Memory B cell (primary cell): Measurements from ENCODE around the gene TEX30.
A peak's percentile ranks its signal among the peaks of the same experiment; 100 is the strongest.

ENCODE experiments used
- ATAC-seq: fragments of 150-1000 bp; cut with Tn5 transposase; 2 replicates; pipeline ENCODE4 v1.10.0; 2021; ENCODE audit warnings: low read depth, mild to moderate bottlenecking, moderate library complexity
- DNase-seq, 2 donors: peaks; one replicate each; pipeline ENCODE4 v3.0.0; 2022; ENCODE audit warnings: low spot score in 2 of 2
- H3K27ac Mint-ChIP-seq: one replicate; pipeline ENCODE4 v1.8.0; 2022; ENCODE audit warnings: mild to moderate bottlenecking, moderate library complexity, mixed read lengths
- H3K27me3 Mint-ChIP-seq: one replicate; pipeline ENCODE4 v1.8.0; 2022; ENCODE audit warnings: mixed read lengths
- H3K36me3 Mint-ChIP-seq: one replicate; pipeline ENCODE4 v1.8.0; 2022; ENCODE audit warnings: mild to moderate bottlenecking, mixed read lengths
- H3K4me1 Mint-ChIP-seq: one replicate; pipeline ENCODE4 v1.8.0; 2022; ENCODE audit warnings: mixed read lengths
- H3K4me3 Mint-ChIP-seq: one replicate; pipeline ENCODE4 v1.8.0; 2022; ENCODE audit warnings: mild to moderate bottlenecking, moderate library complexity, mixed read lengths
- H3K9me3 Mint-ChIP-seq: one replicate; pipeline ENCODE4 v1.8.0; 2022; ENCODE audit warnings: mixed read lengths

Gene TEX30

DNA sequence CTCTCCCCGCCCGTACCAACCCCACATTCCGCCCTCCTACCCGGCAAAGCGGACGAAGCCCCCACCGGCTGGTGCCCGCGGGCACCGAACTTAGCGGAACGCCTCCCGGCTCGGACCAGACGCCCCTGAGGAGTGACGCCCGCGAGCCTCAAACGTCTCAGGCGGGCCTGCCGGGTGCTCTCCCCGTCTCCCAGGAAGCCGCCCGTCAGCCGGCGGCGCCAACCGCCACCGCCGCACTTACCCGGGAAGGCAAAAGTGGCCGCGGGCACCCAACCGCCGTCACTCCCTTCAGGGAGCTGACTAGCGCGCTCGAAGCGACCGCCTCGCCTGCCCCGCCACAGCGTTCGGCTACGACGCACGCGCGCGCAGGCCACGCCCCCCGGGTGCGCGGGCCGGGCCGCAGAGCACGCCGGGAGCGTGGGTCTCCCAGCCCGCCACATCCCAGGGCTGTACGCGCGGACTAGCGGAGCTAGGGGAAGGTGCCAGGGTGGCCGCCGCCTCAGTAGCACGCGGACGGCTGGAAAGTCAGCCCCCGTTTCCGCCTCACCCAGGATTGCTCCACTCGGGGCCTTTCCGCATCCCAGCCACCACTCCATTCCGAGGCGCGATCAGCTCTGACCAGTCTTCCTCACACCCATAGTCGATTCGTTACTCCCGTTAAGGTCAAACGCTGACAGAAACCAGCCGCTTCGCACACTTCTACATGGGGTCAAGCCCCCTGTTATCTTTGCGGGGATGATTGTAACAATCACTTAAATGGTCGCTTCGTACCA, at the start of gene TEX30:
TEX30 (minus strand) TSS at position 346 of the 773 bp plus-strand sequence. CDS start 3,760 bp downstream, outside the sequence.
- Mint-ChIP-seq H3K36me3 (no peaks in the 10 kb centered on the region), H3K4me1 (peaks cover 7% of the 10 kb centered on the region), H3K27ac (peak within 1 kb of the TSS; percentile 84), H3K27me3 (no peaks in the 10 kb centered on the region), H3K4me3 (peak within 1 kb of the TSS; percentile 90), H3K9me3 (no peaks in the 10 kb centered on the region)
- ATAC-seq (peak; percentile 95), DNase-seq (peak; percentile 88 to 89)

DNA sequence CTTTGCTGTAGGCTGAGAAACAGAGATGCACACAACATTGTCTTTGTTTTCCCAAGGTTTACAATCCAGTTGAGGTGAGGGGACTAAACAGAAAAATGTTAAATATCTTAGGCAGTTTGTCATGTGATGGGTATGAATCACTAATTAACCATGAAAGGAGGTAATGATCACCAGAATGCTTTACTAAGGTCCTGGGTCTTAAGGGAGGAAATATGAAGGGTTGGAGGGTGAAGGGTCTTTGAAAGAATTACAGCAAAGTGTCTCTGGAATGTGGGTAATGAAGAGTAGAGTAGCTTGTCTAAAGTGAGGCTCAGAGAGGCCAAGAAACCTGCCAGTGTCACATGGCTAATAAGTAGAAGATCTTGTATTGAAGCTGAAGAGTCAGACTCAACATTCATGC, 44.3 kb upstream of the TEX30 start:
- Mint-ChIP-seq H3K27me3 (no peaks in the 10 kb centered on the region), H3K36me3 (peaks cover 10% of the 10 kb centered on the region), H3K4me3 (no peak overlapping the region), H3K9me3 (no peaks in the 10 kb centered on the region), H3K27ac (no peak overlapping the region), H3K4me1 (peaks cover 3% of the 10 kb centered on the region)
- DNase-seq: no peak
- no peak for ATAC-seq

DNA sequence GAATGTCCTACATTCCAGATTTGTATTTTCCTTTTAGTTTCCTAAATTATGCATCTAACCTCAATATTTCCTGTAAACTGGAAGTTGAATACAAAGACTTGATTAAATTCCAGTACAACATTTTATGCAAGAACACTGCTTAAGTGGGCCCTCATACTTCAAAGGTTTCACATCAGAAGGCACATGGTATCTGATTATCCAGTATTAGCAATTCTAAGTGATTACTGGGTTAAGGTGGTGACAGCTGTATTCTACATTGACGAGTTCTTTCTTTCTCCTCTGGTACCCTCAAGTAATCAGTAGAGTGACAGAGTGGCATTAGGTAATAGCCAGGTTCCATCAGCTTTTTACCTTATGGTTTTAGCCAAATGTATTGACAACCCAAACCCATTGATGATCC, 43.7 kb upstream of the TEX30 start:
- Mint-ChIP-seq H3K27me3 (no peaks in the 10 kb centered on the region), H3K4me3 (no peak overlapping the region), H3K4me1 (peaks cover 3% of the 10 kb centered on the region), H3K27ac (no peak overlapping the region), H3K9me3 (no peaks in the 10 kb centered on the region), H3K36me3 (peaks cover 6% of the 10 kb centered on the region)
- no peak for DNase-seq
- no peak for ATAC-seq

DNA sequence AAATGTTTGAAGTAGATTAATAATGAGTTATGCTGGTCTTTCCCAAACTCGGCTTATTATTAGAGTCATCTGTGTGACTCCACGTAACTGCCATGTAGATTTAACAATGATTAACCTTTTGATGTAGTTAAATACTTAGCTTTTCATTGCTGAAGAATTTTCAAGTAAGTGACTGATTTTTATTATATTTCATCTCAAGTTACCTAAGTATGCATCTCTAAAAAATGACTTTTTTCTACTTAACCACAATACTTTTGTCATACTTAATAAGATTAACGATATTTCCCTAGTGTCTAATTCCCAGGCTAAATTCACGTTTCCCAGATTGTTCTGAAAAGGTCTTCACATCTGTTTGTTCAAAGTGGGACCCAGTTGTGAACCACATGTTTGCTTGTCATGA, 43.1 kb upstream of the TEX30 start:
- peaks cover 6% of the 10 kb centered on the region for H3K36me3 Mint-ChIP-seq
- ATAC-seq: no peak
- peaks cover 4% of the 10 kb centered on the region for H3K9me3 Mint-ChIP-seq
- no peaks in the 10 kb centered on the region for H3K27me3 Mint-ChIP-seq
- H3K27ac Mint-ChIP-seq: no peak overlapping the region
- peaks cover 3% of the 10 kb centered on the region for H3K4me1 Mint-ChIP-seq
- H3K4me3 Mint-ChIP-seq: no peak overlapping the region
- no peak for DNase-seq

DNA sequence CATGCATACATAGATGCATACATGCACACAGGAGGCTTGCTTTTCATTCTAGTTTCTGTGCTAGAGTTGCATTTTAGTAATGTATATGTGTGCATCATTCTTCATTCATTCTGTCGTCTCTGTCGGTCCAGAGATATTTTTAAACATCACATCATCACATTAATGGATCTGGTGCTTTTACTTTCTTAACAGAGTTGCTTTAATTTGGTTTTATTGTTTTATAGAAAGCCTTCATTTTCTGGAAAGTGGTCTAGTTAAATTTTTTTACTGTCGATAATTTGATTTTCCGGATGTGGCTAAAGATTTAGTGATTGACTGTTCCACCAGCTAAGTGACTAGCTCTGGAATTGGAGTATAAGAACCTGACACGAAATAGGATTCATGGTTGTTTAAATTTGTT, 42.2 kb upstream of the TEX30 start:
- ATAC-seq (no peak), DNase-seq (no peak)
- no peak overlapping the region for H3K27ac Mint-ChIP-seq
- peaks cover 3% of the 10 kb centered on the region for H3K4me1 Mint-ChIP-seq
- no peak overlapping the region for H3K4me3 Mint-ChIP-seq
- H3K36me3 Mint-ChIP-seq: peaks cover 6% of the 10 kb centered on the region
- H3K9me3 Mint-ChIP-seq: peaks cover 4% of the 10 kb centered on the region
- no peaks in the 10 kb centered on the region for H3K27me3 Mint-ChIP-seq

DNA sequence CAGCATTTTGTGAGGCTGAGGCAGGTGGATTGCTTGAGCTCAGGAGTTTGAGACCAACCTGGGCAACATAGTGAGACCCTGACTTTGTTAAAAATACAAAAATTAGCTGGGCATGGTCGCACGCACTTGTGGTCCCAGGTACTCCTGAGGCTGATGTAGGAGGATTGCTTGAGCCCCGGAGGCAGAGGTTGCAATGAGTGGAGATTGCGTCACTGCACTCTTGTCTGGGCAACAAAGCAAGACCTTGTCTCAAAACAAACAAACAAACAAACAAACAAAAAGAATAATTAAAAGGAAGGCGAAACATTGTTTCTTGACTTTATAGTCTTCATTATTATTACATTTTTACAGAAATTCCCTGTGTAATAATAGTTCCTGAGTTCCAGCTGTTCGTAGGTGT, 41.2 kb upstream of the TEX30 start:
- no peak overlapping the region for H3K27ac Mint-ChIP-seq
- H3K36me3 Mint-ChIP-seq: peaks cover 6% of the 10 kb centered on the region
- no peak overlapping the region for H3K4me3 Mint-ChIP-seq
- H3K27me3 Mint-ChIP-seq: no peaks in the 10 kb centered on the region
- ATAC-seq (no peak), DNase-seq (no peak)
- peaks cover 3% of the 10 kb centered on the region for H3K4me1 Mint-ChIP-seq
- H3K9me3 Mint-ChIP-seq: peaks cover 4% of the 10 kb centered on the region

DNA sequence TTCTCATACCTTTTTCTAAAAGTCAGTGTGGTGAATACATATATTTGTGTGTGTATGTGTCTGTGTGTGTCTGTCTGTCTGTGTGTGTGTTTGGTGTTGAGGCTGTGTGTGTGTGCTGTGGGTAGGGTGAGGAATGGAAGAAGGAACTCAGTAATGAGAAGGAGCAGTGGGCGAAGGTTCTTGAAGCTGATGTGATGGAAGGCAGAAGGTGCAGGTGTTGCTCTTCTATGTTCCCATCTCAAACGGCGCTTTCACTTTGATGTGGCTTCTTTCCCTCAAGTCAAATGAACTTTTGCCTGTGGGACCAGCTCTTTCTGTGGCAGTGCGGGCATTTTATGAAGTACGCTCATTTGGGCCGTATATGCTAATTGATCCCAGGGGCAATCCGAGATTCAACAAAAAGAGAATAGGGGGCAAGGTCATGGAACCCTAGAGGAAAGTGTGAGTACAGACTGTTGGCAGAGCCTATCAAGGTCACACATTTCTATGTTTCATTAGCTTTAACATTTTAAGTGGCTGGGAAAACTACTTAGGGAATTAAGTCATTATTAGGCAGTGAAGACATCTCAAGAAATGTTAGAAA, 40.5 kb upstream of the TEX30 start:
- DNase-seq (no peak), ATAC-seq (no peak)
- Mint-ChIP-seq H3K4me3 (no peak overlapping the region), H3K27me3 (no peaks in the 10 kb centered on the region), H3K36me3 (peaks cover 6% of the 10 kb centered on the region), H3K9me3 (peaks cover 4% of the 10 kb centered on the region), H3K4me1 (peaks cover 3% of the 10 kb centered on the region), H3K27ac (no peak overlapping the region)

DNA sequence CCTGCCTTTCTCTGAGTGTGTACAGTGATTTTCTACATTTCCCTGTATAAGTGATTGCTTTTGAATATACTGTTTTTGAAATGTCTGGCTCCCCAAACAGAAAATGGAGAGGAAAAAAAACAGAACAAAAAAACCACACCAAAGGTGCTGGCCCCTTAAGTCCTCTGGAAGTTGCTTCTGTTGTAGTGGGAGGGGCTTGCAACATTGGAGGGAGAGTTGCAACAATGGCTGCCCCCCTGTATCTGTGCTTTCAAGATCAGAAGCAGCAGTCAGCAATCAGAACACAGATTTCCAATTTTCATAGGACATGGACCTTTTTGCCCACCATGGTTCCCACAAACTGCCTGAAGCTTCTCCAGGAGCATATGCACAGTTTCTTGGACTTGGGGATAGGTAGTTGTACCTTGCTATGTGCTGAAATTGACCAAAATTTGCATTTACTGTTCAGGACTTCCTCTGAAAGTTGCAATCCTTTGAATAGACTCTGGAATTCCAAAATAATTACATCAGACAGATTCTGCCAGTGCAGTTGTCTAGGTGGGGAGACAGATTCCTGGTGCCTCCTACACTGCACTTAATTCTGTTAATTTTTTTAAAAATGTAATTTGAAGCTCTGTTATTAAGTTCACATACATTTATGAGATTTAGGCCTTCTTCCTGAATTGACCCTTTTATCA, 39.2 kb upstream of the TEX30 start:
- H3K27me3 Mint-ChIP-seq: no peaks in the 10 kb centered on the region
- no peak overlapping the region for H3K27ac Mint-ChIP-seq
- peaks cover 3% of the 10 kb centered on the region for H3K4me1 Mint-ChIP-seq
- H3K4me3 Mint-ChIP-seq: no peak overlapping the region
- ATAC-seq (no peak), DNase-seq (no peak)
- peaks cover 4% of the 10 kb centered on the region for H3K9me3 Mint-ChIP-seq
- H3K36me3 Mint-ChIP-seq: peaks cover 6% of the 10 kb centered on the region

DNA sequence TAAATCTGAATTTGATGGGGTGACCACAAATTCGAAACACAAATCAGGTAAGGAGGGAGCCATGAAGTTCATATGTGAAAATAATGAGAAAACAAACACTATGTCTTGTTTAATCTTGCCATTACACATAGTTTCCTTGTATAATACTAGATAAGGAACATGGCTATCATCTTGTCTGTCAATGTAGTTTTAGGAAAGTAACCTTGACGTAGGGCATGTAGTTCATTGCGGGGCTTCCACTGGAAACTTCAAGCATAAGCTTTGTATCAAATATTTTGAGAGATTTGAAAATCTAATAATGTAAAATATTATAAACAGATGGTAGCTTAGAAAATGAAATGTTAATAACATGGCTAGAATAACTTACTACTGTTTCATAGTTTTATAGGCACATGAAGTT, 34.1 kb upstream of the TEX30 start:
- Mint-ChIP-seq H3K36me3 (peaks cover 4% of the 10 kb centered on the region), H3K9me3 (peaks cover 6% of the 10 kb centered on the region), H3K27me3 (no peaks in the 10 kb centered on the region), H3K4me3 (no peak overlapping the region), H3K4me1 (peaks cover 3% of the 10 kb centered on the region), H3K27ac (no peak overlapping the region)
- no peak for DNase-seq
- ATAC-seq: no peak

DNA sequence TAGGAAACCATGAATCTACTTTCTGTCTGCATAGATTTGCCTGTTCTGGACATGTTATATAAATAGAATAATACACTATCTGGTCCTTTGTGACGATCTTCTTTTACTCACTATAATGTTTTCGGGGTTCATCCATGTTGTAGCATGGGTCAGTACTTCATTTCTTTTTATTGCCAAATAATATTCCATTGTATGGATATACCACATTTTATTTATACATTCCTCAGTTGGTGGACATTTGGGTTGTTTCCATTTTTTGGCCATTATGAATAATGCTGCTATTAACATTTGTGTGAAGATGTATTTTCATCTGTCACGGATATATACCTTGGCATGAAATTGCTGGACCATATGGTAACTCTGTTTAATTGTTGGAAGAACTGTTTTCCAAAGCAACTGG, 32.1 kb upstream of the TEX30 start:
- Mint-ChIP-seq H3K9me3 (peaks cover 2% of the 10 kb centered on the region), H3K4me3 (no peak overlapping the region), H3K4me1 (peaks cover 3% of the 10 kb centered on the region), H3K27ac (no peak overlapping the region), H3K27me3 (no peaks in the 10 kb centered on the region), H3K36me3 (no peaks in the 10 kb centered on the region)
- ATAC-seq (no peak), DNase-seq (no peak)

DNA sequence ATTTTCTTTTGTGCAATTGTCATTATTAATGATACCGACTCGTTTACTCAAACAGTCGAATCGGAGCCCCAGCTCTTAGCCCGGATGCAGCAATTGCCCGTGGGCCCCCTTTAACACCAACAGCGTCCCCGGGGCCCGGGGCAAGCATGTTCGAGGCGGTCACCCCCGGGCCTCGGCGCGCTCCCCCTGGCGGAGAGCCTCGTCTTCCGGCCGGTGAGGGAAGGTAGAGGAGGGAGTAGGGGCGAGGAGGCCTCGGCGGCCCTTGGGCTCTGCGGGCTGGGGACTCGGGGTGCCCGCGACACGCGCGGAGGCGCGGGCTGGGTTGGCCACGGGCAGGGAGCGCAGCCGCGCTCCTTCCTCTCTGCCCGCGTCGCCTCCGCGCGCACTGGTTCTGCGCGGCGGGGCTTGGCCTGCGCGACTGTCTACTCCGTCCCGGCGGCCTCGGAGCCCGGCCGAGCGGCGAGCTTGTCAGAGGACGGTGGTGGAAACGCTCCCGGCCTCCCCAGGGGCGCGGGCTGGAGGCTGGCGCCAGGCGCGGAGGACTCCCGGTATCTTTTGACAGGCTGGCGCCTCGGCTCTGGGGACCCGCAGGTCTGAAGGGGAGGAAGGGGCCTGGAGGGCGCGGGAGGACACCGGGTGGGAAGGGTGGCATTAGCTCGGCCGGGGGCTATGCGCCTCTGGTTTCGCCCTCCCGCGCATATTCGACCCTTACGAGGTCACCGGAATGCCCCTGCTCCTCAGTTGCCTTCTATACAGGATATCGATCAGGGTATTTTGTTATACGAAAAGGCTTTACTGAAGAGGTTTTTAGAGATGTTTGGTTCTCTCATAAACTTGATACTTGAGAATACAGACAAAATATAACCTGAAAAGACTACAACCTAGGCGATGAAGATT, 26.8 kb upstream of the TEX30 start:
- H3K27ac Mint-ChIP-seq: no peak overlapping the region
- peak overlapping the region; percentile 87 for H3K4me3 Mint-ChIP-seq
- H3K4me1 Mint-ChIP-seq: peaks cover 9% of the 10 kb centered on the region

DNA sequence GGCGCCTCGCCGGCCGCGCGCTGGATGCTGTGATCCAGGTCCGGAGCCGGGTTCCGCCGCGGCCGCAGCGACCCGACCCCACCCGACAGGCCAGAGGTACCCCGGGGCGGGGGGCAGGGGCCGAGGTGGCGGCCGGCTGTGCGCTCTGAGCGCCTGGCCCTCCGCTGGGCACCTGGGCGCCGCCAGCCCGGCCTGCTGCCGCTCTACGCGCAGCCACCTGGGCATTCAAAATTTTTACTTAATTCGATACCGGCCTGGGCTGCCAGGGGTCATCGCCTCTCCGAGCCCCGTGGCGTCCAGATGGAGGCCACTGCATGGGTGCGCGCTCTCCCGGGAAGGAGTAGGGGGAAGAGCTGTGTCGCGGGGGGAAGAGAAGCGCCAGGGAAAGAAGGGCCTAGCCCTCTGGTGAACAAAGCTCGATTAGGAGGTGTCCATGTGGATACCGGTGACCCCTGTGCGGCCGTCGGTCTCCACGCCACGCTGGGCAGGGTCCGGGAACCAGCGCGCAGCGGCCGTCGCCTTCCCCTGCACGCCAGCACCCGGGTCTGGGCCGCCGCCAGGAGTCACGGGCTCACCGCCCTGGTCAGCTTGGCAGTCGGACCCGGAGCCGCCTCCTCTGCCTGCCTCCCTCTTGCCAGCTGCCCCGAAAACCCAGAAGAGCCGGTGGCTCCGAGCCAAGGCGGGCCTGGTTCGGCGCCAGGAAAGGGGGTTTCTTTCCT, 26.0 kb upstream of the TEX30 start:
- Mint-ChIP-seq H3K36me3 (no peaks in the 10 kb centered on the region), H3K4me3 (peak overlapping the region; percentile 87), H3K27ac (no peak overlapping the region), H3K9me3 (no peaks in the 10 kb centered on the region), H3K27me3 (peaks cover 1% of the 10 kb centered on the region), H3K4me1 (peaks cover 9% of the 10 kb centered on the region)
- ATAC-seq: peak; percentile 4
- peak; percentile 9 to 24 for DNase-seq

More for the DNA sequence above, 26.8 kb upstream of the TEX30 start:
- H3K36me3 Mint-ChIP-seq: no peaks in the 10 kb centered on the region
- peaks cover 1% of the 10 kb centered on the region for H3K27me3 Mint-ChIP-seq
- H3K9me3 Mint-ChIP-seq: no peaks in the 10 kb centered on the region
- peak; percentile 84 for ATAC-seq
- DNase-seq: peak; percentile 72 to 80
